ENCODE results near the gene HSDL2.

The HSDL2 gene

GRCh38 chr9:112433499-112434392 lies 53.8 kb downstream of the HSDL2 start:
- H3K36me3 Mint-ChIP-seq: peaks cover 17% of the 10 kb centered on the region
- peaks cover 3% of the 10 kb centered on the region for H3K9me3 Mint-ChIP-seq
- H3K27me3 Mint-ChIP-seq: no peaks in the 10 kb centered on the region
- no peak overlapping the region for H3K27ac Mint-ChIP-seq
- ATAC-seq (ENCODE audit: low read depth) (no peak), DNase-seq (ENCODE audit: low spot score in 2 of 2) (no peak)
- no peak overlapping the region for H3K4me3 Mint-ChIP-seq
- no peaks in the 10 kb centered on the region for H3K4me1 Mint-ChIP-seq

- Mint-ChIP-seq H3K4me1 (no peaks in the 10 kb centered on the region), H3K4me3 (no peak overlapping the region), H3K27ac (no peak overlapping the region), H3K9me3 (peaks cover 3% of the 10 kb centered on the region), H3K36me3 (peaks cover 16% of the 10 kb centered on the region), H3K27me3 (no peaks in the 10 kb centered on the region)
- no peak for DNase-seq (ENCODE audit: low spot score in 2 of 2)
- no peak for ATAC-seq (ENCODE audit: low read depth)
These were observed 54.6 kb downstream of the HSDL2 start for GRCh38 chr9:112434487-112434886.

- DNase-seq (ENCODE audit: low spot score in 2 of 2) (no peak), ATAC-seq (ENCODE audit: low read depth) (no peak)
- Mint-ChIP-seq H3K27ac (no peak overlapping the region), H3K4me3 (no peak overlapping the region), H3K4me1 (no peaks in the 10 kb centered on the region), H3K9me3 (no peaks in the 10 kb centered on the region), H3K27me3 (no peaks in the 10 kb centered on the region), H3K36me3 (peaks cover 15% of the 10 kb centered on the region)
These were observed 57.5 kb downstream of the HSDL2 start for GRCh38 chr9:112437406-112437805.

- Mint-ChIP-seq H3K36me3 (peaks cover 11% of the 10 kb centered on the region), H3K27me3 (no peaks in the 10 kb centered on the region), H3K4me3 (no peak overlapping the region), H3K27ac (no peak overlapping the region), H3K9me3 (no peaks in the 10 kb centered on the region), H3K4me1 (no peaks in the 10 kb centered on the region)
- no peak for ATAC-seq (ENCODE audit: low read depth)
- DNase-seq (ENCODE audit: low spot score in 2 of 2): no peak
These were observed 59.3 kb downstream of the HSDL2 start for GRCh38 chr9:112439171-112439570.

- Mint-ChIP-seq H3K36me3 (peaks cover 9% of the 10 kb centered on the region), H3K27me3 (no peaks in the 10 kb centered on the region), H3K4me1 (no peaks in the 10 kb centered on the region), H3K9me3 (no peaks in the 10 kb centered on the region), H3K27ac (no peak overlapping the region), H3K4me3 (no peak overlapping the region)
- ATAC-seq (ENCODE audit: low read depth) (no peak), DNase-seq (ENCODE audit: low spot score in 2 of 2) (no peak)
These were observed 59.9 kb downstream of the HSDL2 start for GRCh38 chr9:112439825-112440224.

GRCh38 chr9:112443200-112443599 lies 63.3 kb downstream of the HSDL2 start:
- no peak overlapping the region for H3K27ac Mint-ChIP-seq
- ATAC-seq (ENCODE audit: low read depth) (peak; percentile 39), DNase-seq (ENCODE audit: low spot score in 2 of 2) (peak in 1 of 2 donors; percentile 7)

GRCh38 chr9:112443636-112444035 lies 63.7 kb downstream of the HSDL2 start:
- peaks cover 22% of the 10 kb centered on the region for H3K4me1 Mint-ChIP-seq
- no peaks in the 10 kb centered on the region for H3K9me3 Mint-ChIP-seq
- no peaks in the 10 kb centered on the region for H3K27me3 Mint-ChIP-seq
- peaks cover 11% of the 10 kb centered on the region for H3K36me3 Mint-ChIP-seq
- no peak overlapping the region for H3K27ac Mint-ChIP-seq
- ATAC-seq (ENCODE audit: low read depth) (no peak), DNase-seq (ENCODE audit: low spot score in 2 of 2) (no peak)
- no peak overlapping the region for H3K4me3 Mint-ChIP-seq

More at GRCh38 chr9:112443200-112443599, 63.3 kb downstream of the HSDL2 start:
- Mint-ChIP-seq H3K9me3 (no peaks in the 10 kb centered on the region), H3K36me3 (peaks cover 11% of the 10 kb centered on the region), H3K27me3 (no peaks in the 10 kb centered on the region), H3K4me3 (no peak overlapping the region), H3K4me1 (peaks cover 22% of the 10 kb centered on the region)

GRCh38 chr9:112445196-112445595 lies 65.3 kb downstream of the HSDL2 start:
- DNase-seq (ENCODE audit: low spot score in 2 of 2) (no peak), ATAC-seq (ENCODE audit: low read depth) (no peak)
- H3K36me3 Mint-ChIP-seq: peaks cover 10% of the 10 kb centered on the region
- H3K4me1 Mint-ChIP-seq: peaks cover 22% of the 10 kb centered on the region
- H3K27me3 Mint-ChIP-seq: no peaks in the 10 kb centered on the region
- H3K9me3 Mint-ChIP-seq: no peaks in the 10 kb centered on the region
- no peak overlapping the region for H3K27ac Mint-ChIP-seq
- no peak overlapping the region for H3K4me3 Mint-ChIP-seq

- Mint-ChIP-seq H3K27ac (no peak overlapping the region), H3K27me3 (no peaks in the 10 kb centered on the region), H3K9me3 (no peaks in the 10 kb centered on the region), H3K4me1 (peaks cover 24% of the 10 kb centered on the region), H3K4me3 (no peak overlapping the region), H3K36me3 (peaks cover 8% of the 10 kb centered on the region)
- no peak for ATAC-seq (ENCODE audit: low read depth)
- DNase-seq (ENCODE audit: low spot score in 2 of 2): no peak
These were observed 66.2 kb downstream of the HSDL2 start for GRCh38 chr9:112446080-112446479.

GRCh38 chr9:112446526-112446925 lies 66.6 kb downstream of the HSDL2 start:
- peak overlapping the region; percentile 35 for H3K27ac Mint-ChIP-seq

GRCh38 chr9:112447283-112447761 lies 67.4 kb downstream of the HSDL2 start:
- Mint-ChIP-seq H3K4me3 (peak overlapping the region; percentile 54), H3K4me1 (peaks cover 31% of the 10 kb centered on the region), H3K36me3 (peaks cover 2% of the 10 kb centered on the region), H3K27me3 (no peaks in the 10 kb centered on the region), H3K27ac (peak overlapping the region; percentile 35), H3K9me3 (no peaks in the 10 kb centered on the region)
- ATAC-seq (ENCODE audit: low read depth) (no peak), DNase-seq (ENCODE audit: low spot score in 2 of 2) (no peak)

More at GRCh38 chr9:112446526-112446925, 66.6 kb downstream of the HSDL2 start:
- Mint-ChIP-seq H3K9me3 (no peaks in the 10 kb centered on the region), H3K4me1 (peaks cover 28% of the 10 kb centered on the region), H3K36me3 (peaks cover 5% of the 10 kb centered on the region), H3K27me3 (no peaks in the 10 kb centered on the region), H3K4me3 (peak overlapping the region; percentile 41)
- ATAC-seq (ENCODE audit: low read depth) (no peak), DNase-seq (ENCODE audit: low spot score in 2 of 2) (no peak)

- no peak overlapping the region for H3K27ac Mint-ChIP-seq
These were observed 82.9 kb downstream of the HSDL2 start for GRCh38 chr9:112462855-112463254.

GRCh38 chr9:112465352-112465751 lies 85.4 kb downstream of the HSDL2 start:
- no peak overlapping the region for H3K27ac Mint-ChIP-seq
- peaks cover 23% of the 10 kb centered on the region for H3K36me3 Mint-ChIP-seq
- H3K4me1 Mint-ChIP-seq: no peaks in the 10 kb centered on the region
- no peaks in the 10 kb centered on the region for H3K27me3 Mint-ChIP-seq
- peaks cover 2% of the 10 kb centered on the region for H3K9me3 Mint-ChIP-seq
- no peak for DNase-seq (ENCODE audit: low spot score in 2 of 2)
- no peak overlapping the region for H3K4me3 Mint-ChIP-seq
- ATAC-seq (ENCODE audit: low read depth): no peak

More at GRCh38 chr9:112462855-112463254, 82.9 kb downstream of the HSDL2 start:
- H3K4me3 Mint-ChIP-seq: no peak overlapping the region
- H3K36me3 Mint-ChIP-seq: peaks cover 28% of the 10 kb centered on the region
- no peaks in the 10 kb centered on the region for H3K27me3 Mint-ChIP-seq
- peaks cover 3% of the 10 kb centered on the region for H3K4me1 Mint-ChIP-seq
- ATAC-seq (ENCODE audit: low read depth) (no peak), DNase-seq (ENCODE audit: low spot score in 2 of 2) (no peak)
- peaks cover 4% of the 10 kb centered on the region for H3K9me3 Mint-ChIP-seq

- ATAC-seq (ENCODE audit: low read depth): no peak
- no peaks in the 10 kb centered on the region for H3K27me3 Mint-ChIP-seq
- no peak overlapping the region for H3K27ac Mint-ChIP-seq
- peaks cover 23% of the 10 kb centered on the region for H3K36me3 Mint-ChIP-seq
- no peak for DNase-seq (ENCODE audit: low spot score in 2 of 2)
- no peak overlapping the region for H3K4me3 Mint-ChIP-seq
- no peaks in the 10 kb centered on the region for H3K4me1 Mint-ChIP-seq
- peaks cover 2% of the 10 kb centered on the region for H3K9me3 Mint-ChIP-seq
These were observed 93.1 kb downstream of the HSDL2 start for GRCh38 chr9:112472996-112473395.
